A549 (cell line): Measurements from ENCODE around the gene CARD9.
"Not testable (repeated sequence)": the region's sequence is repeated elsewhere in the genome, so short reads cannot be mapped to it uniquely, and the experiment has no call there.

ENCODE experiments used
- CTCF ChIP-seq: fragments of >200 bp; sonication (Bioruptor Twin); formaldehyde crosslinking; IDR thresholded peaks from 3 replicates; pipeline ENCODE4 v1.5.1; 2016
- MYC ChIP-seq: IDR thresholded peaks from 2 replicates; pipeline ENCODE4 v1.6.1; 2012; ENCODE audit warnings: mild to moderate bottlenecking, inconsistent platforms, low read length, improper control_type of control experiment, borderline replicate concordance

GRCh38 chr9:136320972-136321371 is 52.5 kb downstream of the CARD9 start:
- TF ChIP-seq MYC, CTCF: not testable (repeated sequence)
